ENCODE measurements around the gene ADARB1.

Gene ADARB1

GRCh38 chr21:45190013-45190412 is 115.6 kb downstream of the ADARB1 start:
- CTCF ChIA-PET: interaction anchor here (0.7 to 1.3 kb wide), 4 partner anchors 16 to 53 kb away, joined by 3 read pairs; no protein-coding TSS in a partner anchor
- no peak for DNase-seq (ENCODE audit: low read depth, low spot score)
- H3K4me3 ChIP-seq (ENCODE audit: low read depth, low read length): no peak overlapping the region
- TF ChIP-seq CTCF (IDR thresholded peaks at IDR 0.05; ENCODE audit: insufficient read depth, low read length, missing control alignments): no peak
- POLR2A ChIA-PET: no interaction called here

DNA sequence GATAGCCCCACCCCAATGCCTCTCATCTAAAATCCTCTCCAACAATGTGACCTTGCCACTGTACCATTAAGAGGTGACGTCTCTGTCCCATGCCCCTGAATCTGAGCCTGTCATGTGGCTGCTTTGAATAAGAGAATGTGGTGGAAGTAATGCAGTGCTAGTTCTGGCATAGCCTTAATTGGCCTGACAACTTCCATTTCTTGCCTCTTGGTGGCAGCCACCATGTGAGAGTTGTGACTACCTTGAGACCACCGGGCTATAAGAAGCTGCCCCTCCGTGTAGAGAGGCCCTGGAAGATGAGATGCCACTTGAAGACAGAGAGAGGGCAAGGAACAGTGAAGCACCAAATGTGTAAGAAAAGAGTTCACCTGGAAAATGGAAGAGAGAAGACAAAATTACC is 118.0 kb downstream of the ADARB1 start:
- H3K4me3 ChIP-seq (ENCODE audit: low read depth, low read length): no peak overlapping the region
- ChIA-PET CTCF (no interaction called here), POLR2A (interaction anchor here (0.6 kb wide), 1 partner anchor 101 kb away, joined by 3 read pairs; no protein-coding TSS in a partner anchor)
- no peak for DNase-seq (ENCODE audit: low read depth, low spot score)
- TF ChIP-seq CTCF (IDR thresholded peaks at IDR 0.05; ENCODE audit: insufficient read depth, low read length, missing control alignments): no peak

DNA sequence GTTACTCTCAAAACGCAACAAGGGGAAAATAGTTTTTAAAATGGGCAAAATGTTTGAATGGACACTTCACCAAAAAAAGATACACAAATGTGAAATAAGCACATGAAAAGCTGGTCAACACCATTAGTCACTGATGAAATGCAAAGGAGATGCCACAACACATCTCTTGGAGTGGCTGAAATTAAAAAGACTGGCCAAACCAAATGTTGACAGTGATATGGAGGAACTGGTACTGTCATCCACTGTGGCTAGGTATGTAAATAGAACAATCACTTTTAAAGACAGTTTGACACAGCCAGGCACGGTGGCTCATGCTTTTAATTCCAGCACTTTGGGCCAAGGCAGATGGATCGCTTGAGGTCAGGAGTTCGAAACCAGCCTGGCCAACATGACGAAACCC is 122.2 kb downstream of the ADARB1 start:
- CTCF ChIA-PET: no interaction called here

GRCh38 chr21:45199201-45199600 is 124.8 kb downstream of the ADARB1 start:
- DNase-seq (ENCODE audit: low read depth, low spot score): no peak
- CTCF ChIA-PET: interaction anchor here (1.0 kb wide), 1 partner anchor 15 kb away, joined by 4 read pairs; no protein-coding TSS in a partner anchor
- H3K4me3 ChIP-seq (ENCODE audit: low read depth, low read length): no peak overlapping the region
- POLR2A ChIA-PET: no interaction called here
- no peak for TF ChIP-seq CTCF (IDR thresholded peaks at IDR 0.05; ENCODE audit: insufficient read depth, low read length, missing control alignments)

More for the DNA sequence above, 122.2 kb downstream of the ADARB1 start:
- DNase-seq (ENCODE audit: low read depth, low spot score): no peak
- POLR2A ChIA-PET: no interaction called here
- no peak for TF ChIP-seq CTCF (IDR thresholded peaks at IDR 0.05; ENCODE audit: insufficient read depth, low read length, missing control alignments)
- H3K4me3 ChIP-seq (ENCODE audit: low read depth, low read length): no peak overlapping the region

GRCh38 chr21:45200031-45200430 is 125.7 kb downstream of the ADARB1 start:
- CTCF ChIA-PET: interaction anchor here (1.3 kb wide), 1 partner anchor 31 kb away, joined by 3 read pairs; no protein-coding TSS in a partner anchor
- POLR2A ChIA-PET: no interaction called here
- no peak for TF ChIP-seq CTCF (IDR thresholded peaks at IDR 0.05; ENCODE audit: insufficient read depth, low read length, missing control alignments)
- no peak overlapping the region for H3K4me3 ChIP-seq (ENCODE audit: low read depth, low read length)
- no peak for DNase-seq (ENCODE audit: low read depth, low spot score)

DNA sequence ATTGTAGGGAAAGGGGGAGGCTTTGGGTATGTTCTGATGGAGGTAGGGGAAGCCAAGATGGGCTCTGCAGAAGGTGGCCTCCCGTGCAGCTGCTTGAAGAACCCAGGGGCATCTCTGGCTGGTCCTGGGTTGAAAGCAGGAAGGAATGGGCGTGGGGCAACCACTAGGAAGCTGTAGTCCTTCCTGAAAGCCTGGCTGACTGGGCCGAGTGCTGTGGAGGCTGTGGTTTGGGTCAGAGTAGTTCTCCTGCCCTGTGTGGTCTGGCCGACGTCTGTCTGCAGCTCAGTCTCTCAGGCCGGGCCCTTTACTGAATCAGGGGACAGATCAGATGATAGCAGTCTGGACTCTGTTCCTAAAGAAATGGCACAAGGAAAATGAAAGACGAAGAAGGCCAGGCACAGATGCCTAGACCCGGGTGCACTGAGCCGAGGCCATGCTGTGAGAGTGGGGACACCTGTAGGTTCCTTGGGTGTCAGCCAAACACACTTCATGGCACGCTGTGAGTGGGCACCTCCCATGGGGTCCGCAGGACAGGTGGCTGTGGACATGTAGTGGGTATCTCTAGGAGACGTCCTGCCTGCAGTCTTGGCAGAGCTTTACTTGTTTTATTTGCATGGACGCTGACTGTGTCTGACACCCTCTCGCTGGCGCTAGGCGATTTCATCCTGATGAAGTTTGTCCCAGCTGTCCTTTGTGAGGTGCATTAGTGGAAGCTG is 126.4 kb downstream of the ADARB1 start:
- CTCF ChIA-PET: interaction anchor here (0.8 to 1.3 kb wide), 2 partner anchors 32 to 60 kb away, joined by 3 read pairs; no protein-coding TSS in a partner anchor
- POLR2A ChIA-PET: no interaction called here
- DNase-seq (ENCODE audit: low read depth, low spot score): no peak

More for the DNA sequence above, 126.4 kb downstream of the ADARB1 start:
- no peak for TF ChIP-seq CTCF (IDR thresholded peaks at IDR 0.05; ENCODE audit: insufficient read depth, low read length, missing control alignments)
- H3K4me3 ChIP-seq (ENCODE audit: low read depth, low read length): no peak overlapping the region
